Measurements from ENCODE around the gene VWA2. TPM values are rescaled to one million over a fixed set of nuclear protein-coding genes. Genes with fewer than 3 reads are reported as not detected.

Gene VWA2
- total RNA-seq, 4 donors from 2014 or later: 0.64 to 3.3 TPM; not detected in 2

DNA sequence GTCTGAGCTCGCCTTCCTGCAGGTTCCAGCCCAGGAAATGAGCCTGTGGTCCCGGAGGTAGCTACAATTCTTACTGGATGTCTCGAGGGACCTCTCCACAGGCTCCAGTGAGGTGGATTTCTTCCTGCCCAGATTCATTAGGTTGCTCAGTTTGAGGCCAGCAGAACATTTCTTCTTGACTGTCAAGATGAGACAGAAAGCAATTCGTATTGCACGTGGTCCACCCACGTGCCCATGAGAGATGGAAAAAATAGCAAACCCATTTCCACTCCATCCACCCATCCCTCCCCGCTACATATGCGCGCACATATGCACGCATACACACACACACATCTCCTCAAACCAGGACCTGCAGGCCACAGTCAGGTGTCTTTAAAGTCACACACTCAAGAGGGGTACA lies 68.7 kb downstream of the VWA2 start:
- peaks cover 3 to 11% (median 8%) of the 10 kb centered on the region in 4 donors for H3K4me1 ChIP-seq
- no peak for DNase-seq
- WGBS, 2 donors (ENCODE audit: low coverage in 1 of 2): 72 to 88% methylated on average over 4 to 10 of the region's 10 CpGs
- H3K4me3 ChIP-seq: no peak overlapping the region
- TF ChIP-seq EP300 (IDR thresholded peaks at IDR 0.05; ENCODE audit: low read depth) (no peak), POLR2AphosphoS5 (IDR thresholded peaks at IDR 0.05) (no peak), POLR2A (IDR thresholded peaks at IDR 0.05) (no peak)
- TF ChIP-seq, protein P1, sequence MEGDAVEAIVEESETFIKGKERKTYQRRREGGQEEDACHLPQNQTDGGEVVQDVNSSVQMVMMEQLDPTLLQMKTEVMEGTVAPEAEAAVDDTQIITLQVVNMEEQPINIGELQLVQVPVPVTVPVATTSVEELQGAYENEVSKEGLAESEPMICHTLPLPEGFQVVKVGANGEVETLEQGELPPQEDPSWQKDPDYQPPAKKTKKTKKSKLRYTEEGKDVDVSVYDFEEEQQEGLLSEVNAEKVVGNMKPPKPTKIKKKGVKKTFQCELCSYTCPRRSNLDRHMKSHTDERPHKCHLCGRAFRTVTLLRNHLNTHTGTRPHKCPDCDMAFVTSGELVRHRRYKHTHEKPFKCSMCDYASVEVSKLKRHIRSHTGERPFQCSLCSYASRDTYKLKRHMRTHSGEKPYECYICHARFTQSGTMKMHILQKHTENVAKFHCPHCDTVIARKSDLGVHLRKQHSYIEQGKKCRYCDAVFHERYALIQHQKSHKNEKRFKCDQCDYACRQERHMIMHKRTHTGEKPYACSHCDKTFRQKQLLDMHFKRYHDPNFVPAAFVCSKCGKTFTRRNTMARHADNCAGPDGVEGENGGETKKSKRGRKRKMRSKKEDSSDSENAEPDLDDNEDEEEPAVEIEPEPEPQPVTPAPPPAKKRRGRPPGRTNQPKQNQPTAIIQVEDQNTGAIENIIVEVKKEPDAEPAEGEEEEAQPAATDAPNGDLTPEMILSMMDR (IDR thresholded peaks at IDR 0.05): no peak
- H3K27me3 ChIP-seq: no peaks in the 10 kb centered on the region
- H3K9me3 ChIP-seq: no peaks in the 10 kb centered on the region
- H3K27ac ChIP-seq: no peak overlapping the region
- H3K36me3 ChIP-seq: no peaks in the 10 kb centered on the region
- in situ Hi-C loops (cut with MboI; ENCODE audit: low pct_ligation_motif_present in 1 of 4, low pct_unique_long_range_greater_than_20kb in 1 of 4, low sequenced_read_pairs in 3 of 4): loop anchor here in 3 of 4 donors (25.0 kb wide), 2 partner anchors 130 to 480 kb away; no protein-coding TSS in a partner anchor
- intact Hi-C loops (cut with DNase I; ENCODE audit: low total_unique reads): no loop called here

DNA sequence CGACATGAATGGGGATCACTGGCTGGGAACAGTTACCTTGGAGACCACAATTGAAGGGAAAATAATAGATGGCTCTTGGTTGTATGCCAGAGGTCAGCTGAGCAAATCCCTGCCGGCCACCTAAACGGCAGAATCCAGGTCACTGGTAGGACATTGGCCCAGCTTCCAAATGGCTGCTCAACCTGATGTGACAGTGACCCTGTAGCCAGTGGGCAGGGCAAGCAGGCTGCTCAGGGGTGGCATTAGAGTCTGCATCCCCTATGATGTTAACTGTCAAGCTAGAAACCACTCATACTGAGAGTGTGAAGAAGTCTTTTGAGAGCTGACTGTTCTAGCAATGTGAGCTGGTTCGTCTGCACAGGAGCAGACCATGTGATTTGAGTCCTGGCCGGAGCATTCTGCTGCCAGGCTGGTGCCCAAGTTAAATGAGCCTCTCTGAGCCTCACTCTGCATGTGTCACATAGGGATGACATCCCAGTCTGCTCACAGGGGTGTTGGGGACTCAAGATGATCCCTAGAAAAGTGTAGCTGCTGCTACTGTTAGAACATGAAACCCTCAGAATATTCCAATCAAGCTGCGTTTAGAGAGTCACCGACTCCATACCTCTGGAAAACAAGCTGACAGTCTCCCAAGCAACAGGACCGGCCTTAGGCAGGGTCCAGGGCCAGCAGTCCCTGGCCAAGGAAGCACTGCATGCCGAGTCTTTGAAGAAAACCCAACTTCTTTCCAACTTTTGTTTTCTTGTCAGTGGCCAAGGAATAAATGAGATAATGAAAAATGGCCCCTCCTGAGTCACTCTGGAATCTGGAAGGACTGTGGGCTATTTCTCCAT lies 69.7 kb downstream of the VWA2 start:
- Histone ChIP-seq H3K27ac (no peak overlapping the region), H3K4me1 (peaks cover 3 to 11% (median 8%) of the 10 kb centered on the region in 4 donors), H3K27me3 (no peaks in the 10 kb centered on the region), H3K4me3 (no peak overlapping the region), H3K9me3 (no peaks in the 10 kb centered on the region), H3K36me3 (no peaks in the 10 kb centered on the region)
- DNase-seq: no peak
- 40 to 77% methylated on average over 1 to 9 of the region's 9 CpGs for WGBS, 2 donors (ENCODE audit: low coverage in 1 of 2)
- TF ChIP-seq, protein P1 (IDR thresholded peaks at IDR 0.05): no peak
- TF ChIP-seq POLR2AphosphoS5 (IDR thresholded peaks at IDR 0.05): no peak
- TF ChIP-seq POLR2A (IDR thresholded peaks at IDR 0.05): no peak
- no peak for TF ChIP-seq EP300 (IDR thresholded peaks at IDR 0.05; ENCODE audit: low read depth)
- in situ Hi-C loops (cut with MboI; ENCODE audit: low pct_ligation_motif_present in 1 of 4, low pct_unique_long_range_greater_than_20kb in 1 of 4, low sequenced_read_pairs in 3 of 4) (loop anchor here in 3 of 4 donors (25.0 kb wide), 2 partner anchors 129 to 479 kb away; no protein-coding TSS in a partner anchor), intact Hi-C loops (cut with DNase I; ENCODE audit: low total_unique reads) (no loop called here)

DNA sequence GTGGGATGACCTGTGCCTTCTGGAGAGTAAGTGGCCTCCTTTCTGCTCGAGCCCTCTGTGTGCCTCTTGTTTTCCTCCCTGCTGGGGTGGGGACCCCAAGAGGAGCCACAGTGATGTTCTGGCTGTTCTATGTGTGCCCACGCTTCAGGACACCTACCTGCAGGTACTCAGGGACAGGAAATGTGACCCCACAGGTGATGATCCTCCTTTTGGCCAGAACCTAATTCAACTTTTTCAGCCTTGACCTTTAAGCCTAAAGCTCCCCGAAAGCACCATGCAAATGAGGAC lies 70.3 kb downstream of the VWA2 start:
- Histone ChIP-seq H3K4me1 (peaks cover 3 to 8% (median 6%) of the 10 kb centered on the region in 4 donors), H3K36me3 (no peaks in the 10 kb centered on the region), H3K9me3 (no peaks in the 10 kb centered on the region), H3K27ac (no peak overlapping the region), H3K27me3 (no peaks in the 10 kb centered on the region), H3K4me3 (no peak overlapping the region)
- DNase-seq: no peak
- in situ Hi-C loops (cut with MboI; ENCODE audit: low pct_ligation_motif_present in 1 of 4, low pct_unique_long_range_greater_than_20kb in 1 of 4, low sequenced_read_pairs in 3 of 4): loop anchor here in 3 of 4 donors (25.0 kb wide), 2 partner anchors 128 to 478 kb away; no protein-coding TSS in a partner anchor
- intact Hi-C loops (cut with DNase I; ENCODE audit: low total_unique reads): no loop called here
- WGBS, 2 donors (ENCODE audit: low coverage in 1 of 2): 76% methylated on average over 3 of the region's 3 CpGs; no CpG with 5 or more reads in 1 of the 2 donors
- TF ChIP-seq, protein P1 (IDR thresholded peaks at IDR 0.05): no peak
- no peak for TF ChIP-seq EP300 (IDR thresholded peaks at IDR 0.05; ENCODE audit: low read depth)
- no peak for TF ChIP-seq POLR2A (IDR thresholded peaks at IDR 0.05)
- no peak for TF ChIP-seq POLR2AphosphoS5 (IDR thresholded peaks at IDR 0.05)

DNA sequence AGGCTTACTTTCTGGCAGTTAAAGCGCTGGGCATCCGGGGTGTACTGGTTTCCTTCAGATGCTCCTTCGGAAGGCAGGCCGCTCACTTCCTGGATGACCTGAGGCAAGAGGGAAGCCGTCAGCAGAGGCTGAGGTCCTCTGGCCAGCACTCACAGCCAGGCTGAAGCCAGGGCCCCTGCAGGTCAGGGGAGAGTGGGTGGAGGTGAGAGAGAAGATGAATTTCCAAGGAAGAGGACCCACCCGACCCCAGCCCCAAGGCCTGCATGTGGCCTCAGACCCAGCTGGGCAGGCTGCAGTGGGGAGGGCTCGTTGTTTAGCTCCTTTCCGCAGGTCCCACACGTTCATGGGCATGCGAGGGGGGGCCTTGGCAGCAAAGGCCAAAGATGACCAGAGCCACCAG lies 71.3 kb downstream of the VWA2 start:
- Histone ChIP-seq H3K4me3 (no peak overlapping the region), H3K4me1 (no peaks in the 10 kb centered on the region), H3K36me3 (no peaks in the 10 kb centered on the region), H3K27me3 (no peaks in the 10 kb centered on the region), H3K9me3 (no peaks in the 10 kb centered on the region), H3K27ac (no peak overlapping the region)
- TF ChIP-seq EP300 (IDR thresholded peaks at IDR 0.05; ENCODE audit: low read depth) (no peak), POLR2AphosphoS5 (IDR thresholded peaks at IDR 0.05) (no peak), POLR2A (IDR thresholded peaks at IDR 0.05) (no peak)
- TF ChIP-seq, protein P1 (IDR thresholded peaks at IDR 0.05): no peak
- intact Hi-C loops (cut with DNase I; ENCODE audit: low total_unique reads) (no loop called here), in situ Hi-C loops (cut with MboI; ENCODE audit: low pct_ligation_motif_present in 1 of 4, low pct_unique_long_range_greater_than_20kb in 1 of 4, low sequenced_read_pairs in 3 of 4) (loop anchor here in 3 of 4 donors (10.0 to 25.0 kb wide), 3 partner anchors 124 to 477 kb away; no protein-coding TSS in a partner anchor)
- DNase-seq: no peak
- WGBS, 2 donors (ENCODE audit: low coverage in 1 of 2): 86% methylated on average over 10 of the region's 10 CpGs; no CpG with 5 or more reads in 1 of the 2 donors

Measured in transverse colon (tissue), 4 donors.